Retinal pigment epithelial cell (primary cell): Measurements from ENCODE around the gene ANKRD17.

ENCODE experiments used
- DNase-seq: peaks from one replicate; pipeline ENCODE4 v3.0.0-alpha.2; 2010; ENCODE audit warnings: low read depth
- H3K4me3 ChIP-seq: 2 replicates; pipeline ENCODE4 v1.5.1; 2011; ENCODE audit warnings: mild to moderate bottlenecking, low read length, control low read depth, moderate library complexity
- CTCF ChIP-seq: conservative IDR thresholded peaks from 2 replicates; pipeline ENCODE4 v1.5.1; 2011; ENCODE audit warnings: low read depth, low read length, control low read depth, inconsistent platforms

ANKRD17 gene

DNA sequence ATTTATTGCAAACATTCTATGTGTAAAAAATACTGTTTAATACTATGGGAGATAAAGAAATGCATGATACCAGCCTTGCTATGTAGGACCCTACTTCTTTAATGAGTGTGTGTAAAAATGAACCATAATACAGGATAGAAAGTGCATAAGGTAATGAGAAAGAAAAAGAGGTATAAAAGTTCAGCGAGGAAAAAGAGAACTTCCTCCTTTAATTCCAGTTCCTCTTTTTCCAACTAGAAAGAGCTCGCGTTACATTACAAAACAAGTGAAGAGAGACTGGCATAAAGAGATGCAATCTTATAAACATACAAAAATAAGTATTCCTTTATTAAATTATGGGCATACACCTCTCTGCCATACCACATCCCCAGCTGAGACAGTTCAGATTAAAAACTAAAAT, 77.4 kb downstream of the ANKRD17 start:
- H3K4me3 ChIP-seq = no peak overlapping the region
- TF ChIP-seq CTCF = no peak
- no peak for DNase-seq

GRCh38 chr4:73178389-73178788, 80.2 kb downstream of the ANKRD17 start:
- no peak for DNase-seq
- no peak for TF ChIP-seq CTCF
- no peak overlapping the region for H3K4me3 ChIP-seq

- no peak for TF ChIP-seq CTCF
- no peak overlapping the region for H3K4me3 ChIP-seq
- no peak for DNase-seq
Observed at GRCh38 chr4:73172161-73172560, 86.4 kb downstream of the ANKRD17 start.

- no peak for DNase-seq
- no peak overlapping the region for H3K4me3 ChIP-seq
- TF ChIP-seq CTCF = no peak
Observed at GRCh38 chr4:73170518-73171198, 87.9 kb downstream of the ANKRD17 start.

GRCh38 chr4:73166212-73166611, 92.4 kb downstream of the ANKRD17 start:
- no peak for DNase-seq
- no peak for TF ChIP-seq CTCF
- no peak overlapping the region for H3K4me3 ChIP-seq

DNA sequence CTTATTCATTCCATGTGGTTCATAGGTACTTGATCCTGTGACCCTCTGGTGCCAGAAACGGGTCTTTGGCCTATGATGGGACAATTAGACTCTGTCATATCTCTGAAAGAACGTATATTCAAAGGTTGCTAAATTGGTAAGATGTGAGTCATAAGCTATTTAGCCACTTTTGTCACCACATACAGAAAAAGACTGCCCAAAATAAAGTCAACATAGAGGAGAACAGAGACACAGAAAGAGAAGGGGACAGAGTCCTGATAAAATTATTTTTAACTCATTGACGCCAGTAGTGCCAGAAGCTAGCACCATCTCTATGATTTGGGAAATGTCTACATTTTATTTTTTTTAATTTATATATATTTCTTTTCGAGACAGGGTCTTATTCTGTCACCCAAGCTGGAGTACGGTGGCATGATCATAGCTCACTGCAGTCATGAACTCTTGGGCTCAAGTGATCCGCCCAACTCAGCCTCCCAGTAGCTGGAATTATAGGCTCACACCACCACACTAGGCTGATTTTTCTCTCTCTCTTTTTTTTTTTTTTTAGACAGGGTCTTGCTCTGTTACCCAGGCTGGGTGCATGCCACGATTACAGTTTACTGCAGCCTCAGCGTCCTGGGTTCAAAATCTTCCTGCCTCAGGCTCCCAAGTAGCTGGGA, 96.9 kb downstream of the ANKRD17 start:
- no peak for TF ChIP-seq CTCF
- DNase-seq = no peak
- H3K4me3 ChIP-seq = no peak overlapping the region

DNA sequence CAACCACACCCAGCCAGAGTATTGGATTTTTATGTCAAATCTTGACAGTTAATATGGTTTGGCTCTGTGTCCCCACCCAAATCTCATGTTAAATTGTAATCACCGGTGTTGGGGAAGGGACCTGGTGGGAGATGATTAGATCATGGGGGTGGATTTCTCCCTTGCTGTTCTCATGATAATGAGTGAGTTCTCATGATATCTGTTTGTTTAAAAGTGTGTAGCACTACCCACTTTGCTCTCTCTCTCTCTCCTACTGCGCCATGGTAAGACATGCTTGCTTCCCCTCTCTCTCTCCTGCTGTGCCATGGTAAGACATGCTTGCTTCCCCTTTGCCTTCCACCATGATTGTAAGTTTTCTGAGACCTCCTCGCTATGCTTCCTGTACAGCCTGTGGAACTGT, 102.2 kb downstream of the ANKRD17 start:
- no peak for DNase-seq
- TF ChIP-seq CTCF = no peak
- no peak overlapping the region for H3K4me3 ChIP-seq
